ENCODE data around the gene NOP56. TPM values are rescaled to one million over a fixed set of nuclear protein-coding genes. Genes with fewer than 3 reads are reported as not detected.
A peak's percentile ranks its signal among the peaks of the same experiment; 100 is the strongest.

The NOP56 gene
- total and polyA plus RNA-seq, 9 of the 15 experiments (the other 6 are each of a cell fraction or from before 2014, with no cell fraction given), result 295 to 697 (median 439) TPM

DNA sequence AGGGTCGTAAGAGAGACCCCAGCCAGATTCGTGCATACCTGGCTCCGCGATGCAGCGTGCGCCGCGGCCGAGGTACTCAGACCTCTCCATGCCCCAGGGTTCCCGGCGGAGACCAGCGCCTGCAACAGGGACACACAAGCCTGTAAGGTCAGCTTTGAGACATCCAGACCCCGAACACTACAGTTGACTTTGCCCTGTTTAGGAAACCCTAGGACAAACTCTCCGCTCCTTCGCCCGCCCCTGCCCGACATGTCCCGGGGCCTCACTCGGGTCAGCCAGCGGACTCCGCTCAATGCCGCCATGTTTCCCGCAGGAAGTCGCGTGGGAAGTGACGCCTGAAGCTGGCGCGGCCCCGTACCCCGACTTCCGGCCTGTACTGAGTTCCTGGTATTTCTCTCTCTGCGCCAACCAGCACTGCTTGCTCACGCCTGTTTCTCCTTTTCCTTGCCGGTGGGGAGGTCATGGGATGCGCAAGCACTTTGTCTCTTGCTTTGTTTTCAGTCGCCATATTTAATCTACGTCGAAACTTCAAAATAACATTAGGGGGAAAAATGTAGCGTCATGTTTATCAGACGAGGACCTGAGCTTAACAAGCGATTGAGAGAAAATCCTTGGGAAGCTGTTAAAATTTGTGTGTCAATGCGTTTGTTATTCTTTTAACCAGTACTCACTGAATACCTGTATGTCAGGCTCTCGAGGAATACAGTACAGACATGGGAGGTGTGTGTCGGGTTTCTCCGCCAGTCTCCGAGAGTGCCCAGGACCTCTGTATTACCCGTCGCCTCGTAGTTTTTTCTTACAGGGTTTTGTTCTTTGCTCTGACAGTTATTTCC is 11.7 kb downstream of the NOP56 start, which contains the start of gene IDH3B (continued):
- TF ChIP-seq FOS (IDR thresholded peaks at IDR 0.05; ENCODE audit: extremely low read depth, insufficient read length) (no peak), RERE (CRISPR knock-in tag; IDR thresholded peaks at IDR 0.05; ENCODE audit: borderline replicate concordance) (no peak; the same call in 1 of the 2 replicates), BCLAF1 (IDR thresholded peaks at IDR 0.05; ENCODE audit: borderline replicate concordance in 1 of 2, control insufficient read depth in 1 of 2, low read depth in 2 of 2, low read length in 1 of 2) (no peak), TCF7L2 (IDR thresholded peaks at IDR 0.05; ENCODE audit: low read depth, low read length) (no peak), KDM1A (IDR thresholded peaks at IDR 0.05) (no peak), ZNF586 (CRISPR knock-in tag; conservative IDR thresholded peaks at IDR 0.05) (no peak), HOXB6 (CRISPR knock-in tag; IDR thresholded peaks at IDR 0.05; ENCODE audit: borderline replicate concordance) (no peak), ZNF253 (CRISPR knock-in tag; conservative IDR thresholded peaks at IDR 0.05) (no peak), HMG20A (CRISPR knock-in tag; conservative IDR thresholded peaks at IDR 0.05) (no peak), ZNF184 (CRISPR knock-in tag; IDR thresholded peaks at IDR 0.05) (no peak), ELK1 (CRISPR knock-in tag; IDR thresholded peaks at IDR 0.05) (no peak), FOXA3 (CRISPR knock-in tag; conservative IDR thresholded peaks at IDR 0.05 in 1 of 2, IDR thresholded peaks at IDR 0.05 in 1 of 2) (peak in 1 of 2 experiments; percentile 69; a peak in 2 of 4 replicates), ZNF232 (CRISPR knock-in tag; IDR thresholded peaks at IDR 0.05) (no peak), PRPF4 (IDR thresholded peaks at IDR 0.05; ENCODE audit: insufficient read depth, low read depth, low read length, poor library complexity, severe bottlenecking) (no peak)
- TF ChIP-seq, protein P1, sequence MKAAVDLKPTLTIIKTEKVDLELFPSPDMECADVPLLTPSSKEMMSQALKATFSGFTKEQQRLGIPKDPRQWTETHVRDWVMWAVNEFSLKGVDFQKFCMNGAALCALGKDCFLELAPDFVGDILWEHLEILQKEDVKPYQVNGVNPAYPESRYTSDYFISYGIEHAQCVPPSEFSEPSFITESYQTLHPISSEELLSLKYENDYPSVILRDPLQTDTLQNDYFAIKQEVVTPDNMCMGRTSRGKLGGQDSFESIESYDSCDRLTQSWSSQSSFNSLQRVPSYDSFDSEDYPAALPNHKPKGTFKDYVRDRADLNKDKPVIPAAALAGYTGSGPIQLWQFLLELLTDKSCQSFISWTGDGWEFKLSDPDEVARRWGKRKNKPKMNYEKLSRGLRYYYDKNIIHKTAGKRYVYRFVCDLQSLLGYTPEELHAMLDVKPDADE (conservative IDR thresholded peaks at IDR 0.05; ENCODE audit: control insufficient read depth, low read depth, low read length), result peak; percentile 65; the same call in 1 of the 2 replicates

All from K562 (cell line).